GM23338 (cell line): ENCODE data around the gene DLG2. TPM values are rescaled to one million over a fixed set of nuclear protein-coding genes. Genes with fewer than 3 reads are reported as not detected.

ENCODE experiments used
- ATAC-seq: fragments of 200-7000 bp; cut with Tn5 transposase; 3 replicates; pipeline ENCODE4 v1.9.1; 2020
- DNase-seq: peaks from one replicate; pipeline ENCODE4 v3.0.0-alpha.2; 2015; ENCODE audit warnings: low spot score
- H2AFZ ChIP-seq: fragments of 200-600 bp; sonication (generic); 2 replicates; pipeline ENCODE4 v1.8.0; 2016; ENCODE audit warnings: antibody characterized with exemption, mild to moderate bottlenecking, moderate library complexity
- H3F3A ChIP-seq: fragments of 200-600 bp; sonication (generic); replicated peaks from 2 replicates; pipeline ENCODE4 v1.8.0; 2017; ENCODE audit warnings: antibody characterized with exemption, mixed run types, low read depth
- H3K27ac ChIP-seq: fragments of 200-600 bp; sonication (generic); 2 replicates; pipeline ENCODE4 v1.6.1; 2016; ENCODE audit warnings: low read depth
- H3K27me3 ChIP-seq: fragments of 200-600 bp; sonication (generic); 2 replicates; pipeline ENCODE4 v1.8.0; 2016; ENCODE audit warnings: mild to moderate bottlenecking, mixed run types, moderate library complexity; ENCODE audit not compliant: insufficient read depth
- H3K36me3 ChIP-seq: fragments of 200-600 bp; sonication (generic); 2 replicates; pipeline ENCODE4 v1.8.0; 2016; ENCODE audit warnings: mild to moderate bottlenecking; ENCODE audit not compliant: insufficient read depth
- H3K4me1 ChIP-seq: fragments of 200-600 bp; sonication (generic); 2 replicates; pipeline ENCODE4 v1.8.0; 2016; ENCODE audit warnings: mild to moderate bottlenecking, moderate library complexity; ENCODE audit not compliant: insufficient read depth
- H3K4me2 ChIP-seq: fragments of 200-600 bp; sonication (generic); 2 replicates; pipeline ENCODE4 v1.7.1; 2017; ENCODE audit warnings: mixed run types
- H3K4me3 ChIP-seq: fragments of 200-600 bp; sonication (generic); 2 replicates; pipeline ENCODE4 v1.6.1; 2016; ENCODE audit warnings: mixed run types
- H3K79me2 ChIP-seq: fragments of 200-600 bp; sonication (generic); replicated peaks from 2 replicates; pipeline ENCODE4 v1.8.0; 2017; ENCODE audit warnings: mild to moderate bottlenecking; ENCODE audit not compliant: insufficient read depth
- H3K9me2 ChIP-seq: fragments of 200-600 bp; sonication (generic); 2 replicates; pipeline ENCODE4 v1.8.0; 2017; ENCODE audit not compliant: insufficient read depth
- H4K20me1 ChIP-seq: fragments of 200-600 bp; sonication (generic); replicated peaks from 2 replicates; pipeline ENCODE4 v1.8.0; 2017; ENCODE audit warnings: mild to moderate bottlenecking; ENCODE audit not compliant: insufficient read depth
- H3K27ac Mint-ChIP-seq: 2 replicates; pipeline ENCODE4 v1.8.0; 2020; ENCODE audit warnings: inconsistent platforms, mild to moderate bottlenecking, moderate library complexity, mixed read lengths
- H3K27me3 Mint-ChIP-seq: 3 replicates; pipeline ENCODE4 v1.8.0; 2022; ENCODE audit warnings: low read depth, mild to moderate bottlenecking, moderate library complexity, mixed read lengths, inconsistent platforms; ENCODE audit not compliant: insufficient read depth, poor library complexity
- H3K36me3 Mint-ChIP-seq: 3 replicates; pipeline ENCODE4 v1.8.0; 2021; ENCODE audit warnings: low read depth, mild to moderate bottlenecking, inconsistent platforms, moderate library complexity, mixed read lengths
- H3K4me1 Mint-ChIP-seq: 3 replicates; pipeline ENCODE4 v1.8.0; 2020; ENCODE audit warnings: mild to moderate bottlenecking, inconsistent platforms, mixed read lengths
- H3K4me3 Mint-ChIP-seq: 3 replicates; pipeline ENCODE4 v1.8.0; 2021; ENCODE audit warnings: moderate library complexity, mild to moderate bottlenecking, inconsistent platforms, mixed read lengths
- H3K9me3 Mint-ChIP-seq: 3 replicates; pipeline ENCODE4 v1.8.0; 2020; ENCODE audit warnings: moderate library complexity, mild to moderate bottlenecking, inconsistent platforms, mixed read lengths
- CREB1 ChIP-seq: fragments of 250-450 bp; sonication (Bioruptor Pico); IDR thresholded peaks from 2 replicates; pipeline ENCODE4 v1.5.0; 2020; ENCODE audit warnings: low read depth, mild to moderate bottlenecking, moderate library complexity
- EZH2 ChIP-seq: fragments of 200-600 bp; sonication (generic); IDR thresholded peaks from one replicate; pipeline ENCODE4 v1.8.0; 2017; ENCODE audit warnings: antibody characterized with exemption, mild to moderate bottlenecking, low read depth; ENCODE audit not compliant: unreplicated experiment
- EZH2phosphoT487 ChIP-seq: fragments of 200-600 bp; sonication (generic); IDR thresholded peaks from one replicate; pipeline ENCODE4 v1.8.1; 2018; ENCODE audit warnings: antibody characterized with exemption; ENCODE audit not compliant: unreplicated experiment
- JUNB ChIP-seq: IDR thresholded peaks from one replicate; pipeline ENCODE4 v1.6.1; 2016; ENCODE audit warnings: antibody characterized with exemption; ENCODE audit not compliant: unreplicated experiment
- NANOG ChIP-seq: IDR thresholded peaks from 2 replicates; pipeline ENCODE4 v1.6.1; 2016; ENCODE audit warnings: antibody characterized with exemption, borderline replicate concordance
- POLR2AphosphoS5 ChIP-seq: IDR thresholded peaks from 2 replicates; pipeline ENCODE4 v1.6.1; 2016; ENCODE audit warnings: antibody characterized with exemption, low read depth
- REST ChIP-seq: IDR thresholded peaks from one replicate; pipeline ENCODE4 v1.6.1; 2018; ENCODE audit warnings: antibody characterized with exemption; ENCODE audit not compliant: unreplicated experiment
- STAT1 ChIP-seq: IDR thresholded peaks from one replicate; pipeline ENCODE4 v1.6.1; 2016; ENCODE audit warnings: antibody characterized with exemption; ENCODE audit not compliant: unreplicated experiment
- ZNF114 ChIP-seq: fragments of 250-450 bp; sonication (Bioruptor Pico); IDR thresholded peaks from 2 replicates; pipeline ENCODE4 v1.5.0; 2020; ENCODE audit warnings: mild to moderate bottlenecking, moderate library complexity
- ZNF331 ChIP-seq: fragments of 250-450 bp; sonication (Bioruptor Pico); IDR thresholded peaks from 2 replicates; pipeline ENCODE4 v1.5.0; 2020; ENCODE audit warnings: low read depth, mild to moderate bottlenecking, moderate library complexity
- polyA plus RNA-seq: library from polyadenylated mRNA; unstranded; fragments of >200 nt; fragmentation: Nextera tagmentation; extraction: Ambion mirVana; gene quantifications from 2 replicates; pipeline ENCODE4 v1.2.1, GENCODE V29; 2016
- total RNA-seq: library from RNA; depleted of rRNA; stranded (reverse); fragments of >200 nt; shearing (Covaris generic); gene quantifications from 2 replicates; pipeline ENCODE4 v1.2.3, GENCODE V29; 2014
- TF ChIP-seq, protein P1 (sequence below): fragments of 250-450 bp; sonication (Bioruptor Pico); IDR thresholded peaks from 2 replicates; pipeline ENCODE4 v1.5.0; 2020; ENCODE audit warnings: mild to moderate bottlenecking, moderate library complexity
- TF ChIP-seq, protein P2 (sequence below): IDR thresholded peaks from 2 replicates; pipeline ENCODE4 v1.6.1; 2016; ENCODE audit warnings: antibody characterized with exemption

Gene DLG2
- total and polyA plus RNA-seq, 2 experiments from 2014 or later, result 19.8 to 21.5 TPM

DNA sequence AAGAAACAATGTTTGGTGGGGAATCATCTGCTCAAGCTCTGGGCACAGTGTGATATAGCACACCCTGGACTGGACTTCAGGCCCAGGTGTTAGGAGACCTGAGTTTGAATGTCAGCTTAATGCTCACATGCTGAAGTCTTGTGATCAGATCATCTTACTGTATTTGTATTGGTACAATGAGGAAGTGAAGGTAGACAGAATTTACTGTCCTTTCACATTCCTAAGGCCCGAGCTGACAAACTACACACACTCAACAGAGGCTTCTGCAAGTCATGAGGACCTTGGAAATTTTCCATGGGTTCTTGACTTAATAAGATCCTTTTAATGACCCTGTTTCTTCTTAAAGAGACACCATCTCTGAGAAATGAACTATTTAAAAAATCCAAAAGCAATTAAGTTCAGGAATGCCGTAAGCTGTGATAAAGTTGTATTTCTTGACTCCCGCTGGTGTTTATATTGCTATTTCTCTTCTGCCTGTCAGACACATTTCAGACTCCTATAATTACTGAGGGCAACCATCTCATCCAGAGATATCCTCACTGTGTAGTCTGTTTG is 802.0 kb downstream of the DLG2 start (continued):
- TF ChIP-seq, protein P1, sequence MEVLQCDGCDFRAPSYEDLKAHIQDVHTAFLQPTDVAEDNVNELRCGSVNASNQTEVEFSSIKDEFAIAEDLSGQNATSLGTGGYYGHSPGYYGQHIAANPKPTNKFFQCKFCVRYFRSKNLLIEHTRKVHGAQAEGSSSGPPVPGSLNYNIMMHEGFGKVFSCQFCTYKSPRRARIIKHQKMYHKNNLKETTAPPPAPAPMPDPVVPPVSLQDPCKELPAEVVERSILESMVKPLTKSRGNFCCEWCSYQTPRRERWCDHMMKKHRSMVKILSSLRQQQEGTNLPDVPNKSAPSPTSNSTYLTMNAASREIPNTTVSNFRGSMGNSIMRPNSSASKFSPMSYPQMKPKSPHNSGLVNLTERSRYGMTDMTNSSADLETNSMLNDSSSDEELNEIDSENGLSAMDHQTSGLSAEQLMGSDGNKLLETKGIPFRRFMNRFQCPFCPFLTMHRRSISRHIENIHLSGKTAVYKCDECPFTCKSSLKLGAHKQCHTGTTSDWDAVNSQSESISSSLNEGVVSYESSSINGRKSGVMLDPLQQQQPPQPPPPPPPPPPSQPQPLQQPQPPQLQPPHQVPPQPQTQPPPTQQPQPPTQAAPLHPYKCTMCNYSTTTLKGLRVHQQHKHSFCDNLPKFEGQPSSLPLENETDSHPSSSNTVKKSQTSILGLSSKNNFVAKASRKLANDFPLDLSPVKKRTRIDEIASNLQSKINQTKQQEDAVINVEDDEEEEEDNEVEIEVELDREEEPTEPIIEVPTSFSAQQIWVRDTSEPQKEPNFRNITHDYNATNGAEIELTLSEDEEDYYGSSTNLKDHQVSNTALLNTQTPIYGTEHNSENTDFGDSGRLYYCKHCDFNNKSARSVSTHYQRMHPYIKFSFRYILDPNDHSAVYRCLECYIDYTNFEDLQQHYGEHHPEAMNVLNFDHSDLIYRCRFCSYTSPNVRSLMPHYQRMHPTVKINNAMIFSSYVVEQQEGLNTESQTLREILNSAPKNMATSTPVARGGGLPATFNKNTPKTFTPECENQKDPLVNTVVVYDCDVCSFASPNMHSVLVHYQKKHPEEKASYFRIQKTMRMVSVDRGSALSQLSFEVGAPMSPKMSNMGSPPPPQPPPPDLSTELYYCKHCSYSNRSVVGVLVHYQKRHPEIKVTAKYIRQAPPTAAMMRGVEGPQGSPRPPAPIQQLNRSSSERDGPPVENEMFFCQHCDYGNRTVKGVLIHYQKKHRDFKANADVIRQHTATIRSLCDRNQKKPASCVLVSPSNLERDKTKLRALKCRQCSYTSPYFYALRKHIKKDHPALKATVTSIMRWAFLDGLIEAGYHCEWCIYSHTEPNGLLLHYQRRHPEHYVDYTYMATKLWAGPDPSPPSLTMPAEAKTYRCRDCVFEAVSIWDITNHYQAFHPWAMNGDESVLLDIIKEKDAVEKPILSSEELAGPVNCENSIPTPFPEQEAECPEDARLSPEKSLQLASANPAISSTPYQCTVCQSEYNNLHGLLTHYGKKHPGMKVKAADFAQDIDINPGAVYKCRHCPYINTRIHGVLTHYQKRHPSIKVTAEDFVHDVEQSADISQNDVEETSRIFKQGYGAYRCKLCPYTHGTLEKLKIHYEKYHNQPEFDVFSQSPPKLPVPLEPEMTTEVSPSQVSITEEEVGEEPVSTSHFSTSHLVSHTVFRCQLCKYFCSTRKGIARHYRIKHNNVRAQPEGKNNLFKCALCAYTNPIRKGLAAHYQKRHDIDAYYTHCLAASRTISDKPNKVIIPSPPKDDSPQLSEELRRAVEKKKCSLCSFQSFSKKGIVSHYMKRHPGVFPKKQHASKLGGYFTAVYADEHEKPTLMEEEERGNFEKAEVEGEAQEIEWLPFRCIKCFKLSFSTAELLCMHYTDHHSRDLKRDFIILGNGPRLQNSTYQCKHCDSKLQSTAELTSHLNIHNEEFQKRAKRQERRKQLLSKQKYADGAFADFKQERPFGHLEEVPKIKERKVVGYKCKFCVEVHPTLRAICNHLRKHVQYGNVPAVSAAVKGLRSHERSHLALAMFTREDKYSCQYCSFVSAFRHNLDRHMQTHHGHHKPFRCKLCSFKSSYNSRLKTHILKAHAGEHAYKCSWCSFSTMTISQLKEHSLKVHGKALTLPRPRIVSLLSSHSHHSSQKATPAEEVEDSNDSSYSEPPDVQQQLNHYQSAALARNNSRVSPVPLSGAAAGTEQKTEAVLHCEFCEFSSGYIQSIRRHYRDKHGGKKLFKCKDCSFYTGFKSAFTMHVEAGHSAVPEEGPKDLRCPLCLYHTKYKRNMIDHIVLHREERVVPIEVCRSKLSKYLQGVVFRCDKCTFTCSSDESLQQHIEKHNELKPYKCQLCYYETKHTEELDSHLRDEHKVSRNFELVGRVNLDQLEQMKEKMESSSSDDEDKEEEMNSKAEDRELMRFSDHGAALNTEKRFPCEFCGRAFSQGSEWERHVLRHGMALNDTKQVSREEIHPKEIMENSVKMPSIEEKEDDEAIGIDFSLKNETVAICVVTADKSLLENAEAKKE (CRISPR knock-in tag), result no peak
- TF ChIP-seq, protein P2, sequence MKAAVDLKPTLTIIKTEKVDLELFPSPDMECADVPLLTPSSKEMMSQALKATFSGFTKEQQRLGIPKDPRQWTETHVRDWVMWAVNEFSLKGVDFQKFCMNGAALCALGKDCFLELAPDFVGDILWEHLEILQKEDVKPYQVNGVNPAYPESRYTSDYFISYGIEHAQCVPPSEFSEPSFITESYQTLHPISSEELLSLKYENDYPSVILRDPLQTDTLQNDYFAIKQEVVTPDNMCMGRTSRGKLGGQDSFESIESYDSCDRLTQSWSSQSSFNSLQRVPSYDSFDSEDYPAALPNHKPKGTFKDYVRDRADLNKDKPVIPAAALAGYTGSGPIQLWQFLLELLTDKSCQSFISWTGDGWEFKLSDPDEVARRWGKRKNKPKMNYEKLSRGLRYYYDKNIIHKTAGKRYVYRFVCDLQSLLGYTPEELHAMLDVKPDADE, result no peak
- TF ChIP-seq EZH2, result no peak
- no peak for TF ChIP-seq EZH2phosphoT487
- TF ChIP-seq POLR2AphosphoS5, result no peak
- TF ChIP-seq ZNF114 (CRISPR knock-in tag), result no peak
- TF ChIP-seq CREB1, result no peak
- TF ChIP-seq STAT1, result no peak
- TF ChIP-seq JUNB, result no peak
- no peak for TF ChIP-seq NANOG

GRCh38 chr11:84824624-84825023 is 802.5 kb downstream of the DLG2 start:
- H3K9me3 Mint-ChIP-seq, result no peaks in the 10 kb centered on the region
- no peaks in the 10 kb centered on the region for H3F3A ChIP-seq
- H3K4me1 Mint-ChIP-seq, result no peaks in the 10 kb centered on the region; the same call in 2 of the 3 replicates
- DNase-seq (no peak), ATAC-seq (no peak)
- no peak overlapping the region for H2AFZ ChIP-seq
- H3K4me2 ChIP-seq, result no peak overlapping the region
- H3K4me3 Mint-ChIP-seq, result no peak overlapping the region
- H3K4me3 ChIP-seq, result no peak overlapping the region
- H3K27me3 ChIP-seq, result no peaks in the 10 kb centered on the region
- no peaks in the 10 kb centered on the region for H4K20me1 ChIP-seq
- TF ChIP-seq NANOG, result no peak
- no peak for TF ChIP-seq ZNF331
- no peak for TF ChIP-seq ZNF114 (CRISPR knock-in tag)
- no peak for TF ChIP-seq STAT1
- TF ChIP-seq REST, result no peak
- no peak for TF ChIP-seq JUNB
- no peaks in the 10 kb centered on the region for H3K9me2 ChIP-seq
- H3K4me1 ChIP-seq, result no peaks in the 10 kb centered on the region
- no peaks in the 10 kb centered on the region for H3K27me3 Mint-ChIP-seq
- no peaks in the 10 kb centered on the region for H3K36me3 Mint-ChIP-seq
- no peaks in the 10 kb centered on the region for H3K36me3 ChIP-seq
- H3K79me2 ChIP-seq, result no peaks in the 10 kb centered on the region
- H3K27ac Mint-ChIP-seq, result no peak overlapping the region
- no peak overlapping the region for H3K27ac ChIP-seq
